Ascending aorta (tissue), 2 donors: ENCODE results near the gene MPI. TPM values are rescaled to one million over a fixed set of nuclear protein-coding genes. Genes with fewer than 3 reads are reported as not detected.

Source experiments
- DNase-seq, 2 donors: peaks; one replicate each; pipeline ENCODE4 v3.0.0-alpha.2; 2019; ENCODE audit warnings: low spot score in 2 of 2
- H3K27ac ChIP-seq, 2 donors: fragments of 200-600 bp; sonication (generic); one replicate each; pipeline ENCODE4 v1.5.1; 2016 to 2017; ENCODE audit warnings: mild to moderate bottlenecking in 1 of 2
- H3K27me3 ChIP-seq: fragments of 200-600 bp; sonication (generic); one replicate; pipeline ENCODE4 v1.5.1; 2017
- H3K36me3 ChIP-seq, 2 donors: fragments of 200-600 bp; sonication (generic); one replicate each; pipeline ENCODE4 v1.5.1; 2016
- H3K4me1 ChIP-seq, 2 donors: fragments of 200-600 bp; sonication (generic); one replicate each; pipeline ENCODE4 v1.5.1; 2016 to 2017; ENCODE audit warnings: mild to moderate bottlenecking in 1 of 2
- H3K4me3 ChIP-seq, 2 donors: fragments of 200-600 bp; sonication (generic); one replicate each; pipeline ENCODE4 v1.5.1; 2016 to 2017; ENCODE audit warnings: mild to moderate bottlenecking in 1 of 2
- H3K9me3 ChIP-seq, 2 donors: fragments of 200-600 bp; sonication (generic); one replicate each; pipeline ENCODE4 v1.5.1; 2016
- intact Hi-C: fragments of 100-400 bp; cut with DNase I; formaldehyde crosslinking; loops from one replicate; pipeline ENCODE4 v1.15.1; 2023
- total RNA-seq: library from RNA; depleted of rRNA; stranded (reverse); fragments of >200 nt; gene quantifications from one replicate; pipeline ENCODE4 v1.1.0, GENCODE V29; 2016
- TF ChIP-seq, protein P1 (sequence below), 3 experiments: fragments of 200-600 bp in 2 of 3; fragments of 450-650 bp in 1 of 3; sonication (generic) in 2 of 3; IDR thresholded peaks; one replicate each; pipeline ENCODE4 v1.5.1; 2016 to 2019; ENCODE audit warnings: antibody characterized with exemption in 3 of 3, mild to moderate bottlenecking in 1 of 3, moderate library complexity in 1 of 3

The MPI gene
- total RNA-seq, 1 donor from 2014 or later, result 118 TPM

DNA sequence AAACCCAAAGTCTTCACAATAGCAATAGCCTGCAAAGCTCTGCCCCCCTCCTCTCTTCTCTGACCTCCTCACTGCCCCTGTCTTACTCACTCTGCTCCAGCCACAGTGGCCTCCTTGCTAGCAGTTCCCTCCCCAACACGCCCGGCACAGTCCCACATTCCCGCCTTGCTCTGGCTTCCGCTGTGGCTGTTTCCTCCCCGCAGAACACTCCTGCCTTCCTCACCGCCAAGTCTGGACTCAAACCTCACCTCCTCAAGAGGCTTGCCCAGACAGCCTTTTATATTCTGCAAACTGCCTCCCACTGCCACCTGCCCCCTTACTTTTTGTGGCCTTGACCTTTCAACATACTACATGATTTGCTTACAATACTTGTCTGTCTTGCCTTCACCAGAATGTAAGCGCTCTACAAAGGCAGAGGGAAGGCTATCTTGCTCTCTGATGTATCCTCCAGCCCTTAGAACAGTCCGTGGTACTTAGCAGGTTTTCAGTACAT, 406 bp upstream of the MPI start:
- Histone ChIP-seq H3K27me3 (no peaks in the 10 kb centered on the region), H3K36me3 (peaks cover 4 to 11% of the 10 kb centered on the region in 2 donors), H3K27ac (peak overlapping the region; percentile 70 to 76), H3K4me3 (peak overlapping the region; percentile 76 to 85), H3K9me3 (no peaks in the 10 kb centered on the region), H3K4me1 (peaks cover 4 to 13% of the 10 kb centered on the region in 2 donors)
- intact Hi-C loops, result loop anchor here (1.0 kb wide), 1 partner anchor 16 kb away; the partner anchor contains the start of gene SCAMP2
- TF ChIP-seq, protein P1, sequence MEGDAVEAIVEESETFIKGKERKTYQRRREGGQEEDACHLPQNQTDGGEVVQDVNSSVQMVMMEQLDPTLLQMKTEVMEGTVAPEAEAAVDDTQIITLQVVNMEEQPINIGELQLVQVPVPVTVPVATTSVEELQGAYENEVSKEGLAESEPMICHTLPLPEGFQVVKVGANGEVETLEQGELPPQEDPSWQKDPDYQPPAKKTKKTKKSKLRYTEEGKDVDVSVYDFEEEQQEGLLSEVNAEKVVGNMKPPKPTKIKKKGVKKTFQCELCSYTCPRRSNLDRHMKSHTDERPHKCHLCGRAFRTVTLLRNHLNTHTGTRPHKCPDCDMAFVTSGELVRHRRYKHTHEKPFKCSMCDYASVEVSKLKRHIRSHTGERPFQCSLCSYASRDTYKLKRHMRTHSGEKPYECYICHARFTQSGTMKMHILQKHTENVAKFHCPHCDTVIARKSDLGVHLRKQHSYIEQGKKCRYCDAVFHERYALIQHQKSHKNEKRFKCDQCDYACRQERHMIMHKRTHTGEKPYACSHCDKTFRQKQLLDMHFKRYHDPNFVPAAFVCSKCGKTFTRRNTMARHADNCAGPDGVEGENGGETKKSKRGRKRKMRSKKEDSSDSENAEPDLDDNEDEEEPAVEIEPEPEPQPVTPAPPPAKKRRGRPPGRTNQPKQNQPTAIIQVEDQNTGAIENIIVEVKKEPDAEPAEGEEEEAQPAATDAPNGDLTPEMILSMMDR (IDR thresholded peaks at IDR 0.05), result no peak
- peak in 1 of 2 donors; percentile 76 for DNase-seq

DNA sequence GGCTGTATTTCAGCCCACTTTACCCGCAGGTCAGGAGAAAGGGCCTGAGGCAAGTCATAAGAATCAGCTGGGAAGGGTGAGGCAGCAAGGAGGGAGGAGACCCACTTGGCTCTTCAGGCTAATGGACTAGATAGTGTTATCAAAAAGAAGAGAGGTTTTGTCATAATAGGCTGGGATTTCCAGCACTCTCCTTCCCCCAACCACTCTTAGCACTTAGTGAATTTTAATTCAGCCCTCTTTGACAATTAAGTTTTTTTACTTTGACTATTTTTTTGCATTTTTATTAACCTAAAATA, 771 bp downstream of the MPI start:
- TF ChIP-seq, protein P1 (IDR thresholded peaks at IDR 0.05), result no peak
- Histone ChIP-seq H3K36me3 (peaks cover 4 to 11% of the 10 kb centered on the region in 2 donors), H3K27ac (peak overlapping the region; percentile 70 to 76), H3K4me3 (peak overlapping the region; percentile 76 to 85), H3K9me3 (no peaks in the 10 kb centered on the region), H3K4me1 (peaks cover 4 to 13% of the 10 kb centered on the region in 2 donors), H3K27me3 (no peaks in the 10 kb centered on the region)
- intact Hi-C loops, result loop anchor here (1.0 kb wide), 1 partner anchor 16 kb away; the partner anchor contains the start of gene FAM219B
- no peak for DNase-seq

- intact Hi-C loops, result no loop called here
- TF ChIP-seq, protein P1 (IDR thresholded peaks at IDR 0.05), result no peak
Measured at GRCh38 chr15:74891469-74891868, 1.6 kb downstream of the MPI start.

GRCh38 chr15:74892313-74892712, 2.5 kb downstream of the MPI start:
- intact Hi-C loops, result no loop called here
- no peak overlapping the region for H3K27ac ChIP-seq
- peaks cover 11 to 13% of the 10 kb centered on the region in 2 donors for H3K36me3 ChIP-seq

More at GRCh38 chr15:74891469-74891868, 1.6 kb downstream of the MPI start:
- Histone ChIP-seq H3K27me3 (no peaks in the 10 kb centered on the region), H3K4me3 (no peak overlapping the region), H3K36me3 (peaks cover 11 to 13% of the 10 kb centered on the region in 2 donors), H3K9me3 (no peaks in the 10 kb centered on the region), H3K27ac (no peak overlapping the region), H3K4me1 (peaks cover 4 to 13% of the 10 kb centered on the region in 2 donors)
- DNase-seq, result no peak

GRCh38 chr15:74892931-74893330, 3.1 kb downstream of the MPI start:
- H3K4me1 ChIP-seq, result peaks cover 4 to 13% of the 10 kb centered on the region in 2 donors
- intact Hi-C loops, result no loop called here
- TF ChIP-seq, protein P1 (IDR thresholded peaks at IDR 0.05), result no peak
- no peaks in the 10 kb centered on the region for H3K27me3 ChIP-seq
- no peak overlapping the region for H3K4me3 ChIP-seq
- peaks cover 11 to 13% of the 10 kb centered on the region in 2 donors for H3K36me3 ChIP-seq
- no peaks in the 10 kb centered on the region for H3K9me3 ChIP-seq
- H3K27ac ChIP-seq, result no peak overlapping the region
- DNase-seq, result no peak

More at GRCh38 chr15:74892313-74892712, 2.5 kb downstream of the MPI start:
- no peak for DNase-seq
- Histone ChIP-seq H3K4me1 (peaks cover 4 to 13% of the 10 kb centered on the region in 2 donors), H3K4me3 (no peak overlapping the region), H3K27me3 (no peaks in the 10 kb centered on the region), H3K9me3 (no peaks in the 10 kb centered on the region)
- TF ChIP-seq, protein P1 (IDR thresholded peaks at IDR 0.05), result no peak
